Tibial artery (tissue), 4 donors: ENCODE measurements around the gene WDR27.

Experiments
- DNase-seq, 2 donors: peaks; one replicate each; pipeline ENCODE4 v3.0.0-alpha.2; 2019
- H3K27ac ChIP-seq, 2 donors: fragments of 200-600 bp; sonication (generic) in 1 of 2; 1 replicate in 1 of 2; 2 replicates in 1 of 2; pipeline ENCODE4 v1.5.1; 2018 to 2019; ENCODE audit warnings: mild to moderate bottlenecking in 1 of 2
- H3K27me3 ChIP-seq, 2 donors: fragments of 200-600 bp; sonication (generic) in 1 of 2; one replicate each; pipeline versions ENCODE4 v1.5.1 to v1.6.0; 2016 to 2019
- H3K36me3 ChIP-seq, 3 donors: fragments of 200-600 bp; sonication (generic) in 2 of 3; one replicate each; pipeline ENCODE4 v1.5.1; 2016 to 2019; ENCODE audit warnings: mild to moderate bottlenecking in 2 of 3
- H3K4me1 ChIP-seq, 4 donors: fragments of 200-600 bp; sonication (generic) in 2 of 4; 1 replicate in 3 of 4; 2 replicates in 1 of 4; pipeline ENCODE4 v1.5.1; 2016 to 2019
- H3K4me3 ChIP-seq, 2 donors: fragments of 200-600 bp; sonication (generic) in 1 of 2; 1 replicate in 1 of 2; 2 replicates in 1 of 2; pipeline ENCODE4 v1.5.1; 2018 to 2019; ENCODE audit warnings: mild to moderate bottlenecking in 2 of 2
- H3K9me3 ChIP-seq, 3 donors: fragments of 200-600 bp; sonication (generic) in 1 of 3; one replicate each; pipeline ENCODE4 v1.5.1; 2016 to 2019
- CTCF ChIP-seq, 2 experiments: fragments of 200-600 bp in 1 of 2; fragments of 450-650 bp in 1 of 2; IDR thresholded peaks; one replicate each; pipeline ENCODE4 v1.5.1; 2017 to 2019; ENCODE audit warnings: antibody characterized with exemption in 2 of 2, mild to moderate bottlenecking in 1 of 2, moderate library complexity in 1 of 2
- intact Hi-C: fragments of 100-400 bp; cut with DNase I; formaldehyde crosslinking; loops from one replicate; pipeline ENCODE4 v1.15.0; 2023; ENCODE audit warnings: low total_unique reads

The WDR27 gene

GRCh38 chr6:169557887-169558286 is 143.9 kb downstream of the WDR27 start:
- Histone ChIP-seq H3K4me3 (no peak overlapping the region), H3K4me1 (no peaks in the 10 kb centered on the region), H3K9me3 (no peaks in the 10 kb centered on the region), H3K27me3 (no peaks in the 10 kb centered on the region), H3K27ac (no peak overlapping the region), H3K36me3 (peaks cover 0 to 8% (median 8%) of the 10 kb centered on the region in 3 donors)
- DNase-seq = no peak
- intact Hi-C loops = no loop called here
- no peak for TF ChIP-seq CTCF (IDR thresholded peaks at IDR 0.05)

- no peak for TF ChIP-seq CTCF (IDR thresholded peaks at IDR 0.05)
- intact Hi-C loops = no loop called here
- no peak for DNase-seq
Observed at GRCh38 chr6:169556758-169557548, 144.9 kb downstream of the WDR27 start.

DNA sequence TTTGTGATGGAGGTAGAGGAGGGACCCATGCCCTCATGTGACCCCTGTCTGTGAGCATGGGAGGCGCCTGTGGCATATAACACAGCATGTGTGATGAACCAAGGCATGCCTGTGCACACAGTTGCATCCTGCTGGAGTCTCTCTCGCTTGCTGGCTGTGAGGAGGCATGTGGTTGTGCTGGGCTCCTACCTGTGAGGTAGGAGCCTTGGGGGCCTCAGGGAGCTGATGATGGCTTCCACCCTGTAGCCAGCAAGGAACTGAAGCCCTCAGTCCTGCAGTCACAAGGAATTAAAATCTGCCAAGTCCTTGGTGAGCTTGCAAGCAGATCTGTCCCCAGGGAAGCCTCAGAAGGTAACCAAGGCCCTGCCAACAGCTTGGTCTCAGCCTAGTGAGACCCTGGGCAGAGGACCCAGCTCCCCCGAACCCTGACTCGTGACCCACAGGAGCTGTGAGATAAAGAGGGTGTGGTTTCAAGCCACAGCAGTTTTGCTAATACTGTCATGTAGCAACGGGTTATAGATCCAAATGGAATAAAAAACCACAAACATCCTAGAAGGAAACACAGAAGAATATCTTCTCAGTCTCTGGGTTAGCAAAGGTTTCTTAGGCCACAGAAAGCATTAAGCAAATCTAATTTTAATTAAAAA is 145.7 kb downstream of the WDR27 start:
- Histone ChIP-seq H3K9me3 (no peaks in the 10 kb centered on the region), H3K36me3 (peaks cover 0 to 8% (median 5%) of the 10 kb centered on the region in 3 donors), H3K4me3 (no peak overlapping the region), H3K4me1 (no peaks in the 10 kb centered on the region), H3K27ac (no peak overlapping the region), H3K27me3 (no peaks in the 10 kb centered on the region)
- intact Hi-C loops = no loop called here
- no peak for DNase-seq
- TF ChIP-seq CTCF (IDR thresholded peaks at IDR 0.05) = no peak

More at GRCh38 chr6:169556758-169557548, 144.9 kb downstream of the WDR27 start:
- Histone ChIP-seq H3K9me3 (no peaks in the 10 kb centered on the region), H3K4me1 (no peaks in the 10 kb centered on the region), H3K27ac (no peak overlapping the region), H3K36me3 (peaks cover 0 to 8% (median 5%) of the 10 kb centered on the region in 3 donors), H3K4me3 (no peak overlapping the region), H3K27me3 (no peaks in the 10 kb centered on the region)

GRCh38 chr6:169545982-169546381 is 155.8 kb downstream of the WDR27 start:
- Histone ChIP-seq H3K36me3 (peaks cover 0 to 4% (median 0%) of the 10 kb centered on the region in 3 donors), H3K27me3 (no peaks in the 10 kb centered on the region), H3K4me3 (no peak overlapping the region), H3K4me1 (no peaks in the 10 kb centered on the region), H3K9me3 (peaks cover 0 to 25% (median 5%) of the 10 kb centered on the region in 3 donors), H3K27ac (no peak overlapping the region)
- intact Hi-C loops = no loop called here
- no peak for TF ChIP-seq CTCF (IDR thresholded peaks at IDR 0.05)
- DNase-seq = no peak

DNA sequence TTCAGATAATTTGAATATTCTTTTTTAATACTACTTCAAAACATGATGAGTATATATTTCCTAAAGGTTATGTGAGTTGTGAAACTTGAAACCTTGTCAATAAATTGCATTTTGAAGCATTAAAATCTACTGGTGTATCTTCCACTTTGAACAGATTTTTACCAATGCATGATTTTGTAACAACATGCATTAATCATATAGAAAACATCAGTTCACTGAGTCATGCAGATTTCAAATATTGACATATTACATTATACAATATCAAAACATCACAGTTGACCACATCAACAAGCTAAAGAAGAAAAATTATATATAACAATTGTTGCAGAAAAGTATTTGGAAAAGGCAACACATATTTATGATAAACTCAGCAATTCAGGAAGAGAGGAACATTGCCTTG is 158.1 kb downstream of the WDR27 start:
- H3K4me1 ChIP-seq = no peaks in the 10 kb centered on the region
- H3K9me3 ChIP-seq = peaks cover 0 to 17% (median 5%) of the 10 kb centered on the region in 3 donors
- no peak for DNase-seq
- no peaks in the 10 kb centered on the region for H3K36me3 ChIP-seq
- no peaks in the 10 kb centered on the region for H3K27me3 ChIP-seq
- H3K27ac ChIP-seq = no peak overlapping the region
- intact Hi-C loops = no loop called here
- no peak for TF ChIP-seq CTCF (IDR thresholded peaks at IDR 0.05)
- H3K4me3 ChIP-seq = no peak overlapping the region
